ENCODE results near the gene PPWD1.

Gene PPWD1

GRCh38 chr5:65624025-65624570 lies 61.0 kb downstream of the PPWD1 start, which contains the start of gene TRIM23:
TRIM23 (minus strand) TSS chr5:65624333; CDS start chr5:65624274, 59 bp downstream.
- peak; percentile 91 for DNase-seq (ENCODE audit: low read depth)

- DNase-seq (ENCODE audit: low read depth), result peak; percentile 85
Observed at GRCh38 chr5:65624571-65625555, 61.8 kb downstream of the PPWD1 start, which contains the start of the genes SHLD3 and TRAPPC13. SHLD3 (plus strand) TSS chr5:65625027; CDS start chr5:65629588, 4,561 bp downstream. TRAPPC13 (plus strand) TSS chr5:65625027; CDS start chr5:65625061, 34 bp downstream.

DNA sequence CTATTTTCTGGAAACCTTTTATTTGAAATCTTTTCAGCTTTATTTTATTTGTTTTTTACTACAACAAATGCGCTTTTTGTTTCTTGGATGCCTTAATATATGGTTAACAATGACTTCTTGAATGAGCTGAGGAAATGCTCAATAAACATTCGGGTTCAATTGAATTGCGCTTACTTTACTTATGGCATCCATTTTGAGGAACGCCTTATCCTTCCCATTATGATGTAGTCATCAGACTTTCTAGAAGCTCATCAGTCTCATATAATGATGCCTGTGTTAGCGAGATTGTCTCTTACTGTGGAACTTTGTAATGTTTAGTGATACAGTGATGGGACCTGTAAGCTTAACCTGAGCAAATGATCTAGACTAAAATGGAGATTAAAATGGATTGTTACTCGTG lies 62.6 kb downstream of the PPWD1 start:
- no peak for DNase-seq (ENCODE audit: low read depth)

DNA sequence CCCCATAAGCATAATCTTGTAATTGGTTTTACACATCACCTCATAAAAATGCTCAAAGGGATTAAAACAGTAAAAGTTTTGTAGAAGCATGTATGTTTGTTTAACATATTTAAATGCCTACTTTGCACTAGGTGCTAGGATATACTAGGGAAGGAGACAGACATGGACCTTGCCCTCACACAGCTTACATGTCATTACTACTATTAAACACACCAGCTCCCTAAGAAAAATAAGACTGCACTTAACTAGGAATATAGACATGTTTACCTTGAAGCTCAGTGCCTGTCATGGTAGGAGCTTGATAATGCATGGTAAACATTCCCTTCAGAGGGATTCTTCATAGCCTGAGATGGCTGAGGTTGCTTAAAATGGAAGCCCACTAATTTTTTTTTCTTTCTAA lies 67.9 kb downstream of the PPWD1 start:
- no peak for DNase-seq (ENCODE audit: low read depth)
